Cardiac ventricle fibroblast (primary cell): ENCODE data around the gene PLSCR1. TPM values are rescaled to one million over a fixed set of nuclear protein-coding genes. Genes with fewer than 3 reads are reported as not detected.

Source experiments
- total RNA-seq: library from RNA; depleted of rRNA; stranded (reverse); fragments of >200 nt; gene quantifications from 2 replicates; pipeline ENCODE4 v1.2.3, GENCODE V29; 2015

Gene PLSCR1, protein sequence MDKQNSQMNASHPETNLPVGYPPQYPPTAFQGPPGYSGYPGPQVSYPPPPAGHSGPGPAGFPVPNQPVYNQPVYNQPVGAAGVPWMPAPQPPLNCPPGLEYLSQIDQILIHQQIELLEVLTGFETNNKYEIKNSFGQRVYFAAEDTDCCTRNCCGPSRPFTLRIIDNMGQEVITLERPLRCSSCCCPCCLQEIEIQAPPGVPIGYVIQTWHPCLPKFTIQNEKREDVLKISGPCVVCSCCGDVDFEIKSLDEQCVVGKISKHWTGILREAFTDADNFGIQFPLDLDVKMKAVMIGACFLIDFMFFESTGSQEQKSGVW
- 177 and 207 TPM in 2 replicates for total RNA-seq

DNA sequence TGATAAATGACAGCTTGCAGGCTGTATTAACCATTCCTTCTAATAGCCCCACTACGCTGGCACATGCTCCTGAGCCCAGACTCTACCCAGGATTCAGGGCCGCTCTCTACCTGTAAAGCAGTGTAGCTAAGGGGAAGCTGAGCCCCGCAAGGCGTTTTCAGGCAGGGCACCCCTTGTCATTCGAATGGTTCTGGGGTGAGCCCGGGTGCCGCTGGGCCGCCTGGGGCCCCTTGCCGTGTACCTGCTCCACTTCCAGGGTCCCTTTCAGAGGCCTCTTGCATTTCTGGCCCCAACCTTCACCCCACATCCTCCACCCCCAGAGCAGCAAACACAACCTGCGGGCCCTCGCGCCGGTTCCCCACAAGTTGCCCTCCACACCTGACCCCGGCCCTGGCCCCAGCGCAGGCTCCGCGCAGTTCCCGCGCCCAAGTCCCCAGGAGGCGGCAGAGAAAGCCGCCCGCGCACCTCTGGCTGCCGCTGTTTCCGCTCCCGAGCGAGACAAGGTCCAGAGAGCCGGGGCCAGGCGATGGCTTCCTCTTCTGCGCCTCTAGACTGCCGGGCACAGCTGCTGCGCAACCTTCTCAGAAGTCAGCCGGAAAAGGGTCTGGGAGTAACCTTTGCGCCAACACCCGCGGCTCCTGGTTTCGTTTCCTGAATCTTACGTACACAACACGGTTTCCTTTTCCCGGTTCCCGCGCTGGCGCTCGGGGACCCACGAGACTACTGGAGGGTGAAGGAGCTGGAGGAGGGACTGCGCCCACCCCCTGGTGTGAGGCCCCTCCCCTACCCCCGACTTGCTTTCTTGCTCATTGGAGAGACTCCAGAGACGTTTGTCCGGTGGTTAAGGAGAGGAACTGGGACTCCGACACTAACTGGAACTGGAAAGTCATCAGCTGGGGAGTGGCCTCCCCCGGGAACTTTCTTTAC lies at the start of gene PLSCR1:
Gene PLSCR1 (minus strand): TSS at position 606 of the 927 bp plus-strand sequence. CDS start 8,055 bp downstream, outside the sequence.

DNA sequence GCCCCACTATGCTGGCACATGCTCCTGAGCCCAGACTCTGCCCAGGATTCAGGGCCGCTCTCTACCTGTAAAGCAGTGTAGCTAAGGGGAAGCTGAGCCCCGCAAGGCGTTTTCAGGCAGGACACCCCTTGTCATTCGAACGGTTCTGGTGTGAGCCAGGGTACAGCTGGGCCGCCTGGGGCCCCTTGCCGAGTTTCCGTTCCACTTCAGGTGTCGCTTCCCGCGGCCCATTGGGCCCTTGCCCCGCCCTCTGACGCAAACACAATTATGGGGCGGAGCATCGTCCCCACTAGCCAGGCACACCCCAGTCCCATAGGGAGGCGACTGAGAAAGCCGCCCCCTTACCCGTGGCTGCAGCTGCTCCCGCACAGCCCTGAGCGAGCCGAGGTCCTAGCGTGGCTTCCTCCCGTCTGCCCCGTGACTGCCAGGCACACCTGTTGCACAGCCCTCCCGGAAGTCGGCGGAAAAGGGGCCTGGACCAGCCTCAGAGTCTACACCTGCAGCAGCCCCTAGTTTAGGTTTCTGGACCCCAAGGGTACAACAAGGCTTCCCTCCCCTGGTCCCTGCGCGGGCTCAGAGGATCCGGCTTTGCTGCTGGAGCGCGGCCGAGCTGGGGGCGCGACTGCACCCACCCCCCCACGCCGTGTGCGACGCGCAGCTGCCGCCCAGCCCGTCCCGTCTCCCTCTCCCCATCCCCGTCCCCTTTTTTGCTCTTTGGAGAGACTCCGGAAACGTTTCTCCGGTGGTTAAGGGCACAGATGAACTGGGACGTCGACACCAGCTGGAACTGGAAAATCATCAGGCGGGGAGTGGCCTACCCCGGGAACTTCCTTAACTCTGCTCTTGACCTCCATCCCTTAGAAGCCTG lies 75.0 kb downstream of the PLSCR1 start, which contains the start of gene PLSCR2:
Gene PLSCR2 (minus strand): TSS at position 412 of the 868 bp plus-strand sequence. CDS start 9,657 bp downstream, outside the sequence.

Other genes with a start within 250 kb of the PLSCR1 start
- gene PLSCR2, start 75.0 kb downstream of the PLSCR1 start, total RNA-seq, result not detected in 2 replicates
- not detected in 2 replicates for gene PLSCR5, start 60.7 kb upstream of the PLSCR1 start, total RNA-seq